GM13976 (cell line): Measurements from ENCODE around the gene SIMC1.

Experiments used
- DNase-seq: peaks from one replicate; pipeline ENCODE4 v3.0.0; 2012; ENCODE audit warnings: low spot score
- in situ Hi-C: fragments of 300-500 bp; cut with MboI; formaldehyde crosslinking; loops from one replicate; pipeline ENCODE4 v1.12.0; 2022; ENCODE audit warnings: low sequenced_read_pairs, mixed read lengths, inconsistent platforms; ENCODE audit not compliant: unreplicated experiment
- TF ChIP-seq, protein P1 (sequence below): IDR thresholded peaks from 2 replicates; pipeline ENCODE4 v1.5.1; 2012; ENCODE audit warnings: borderline replicate concordance, mild to moderate bottlenecking; ENCODE audit not compliant: insufficient read depth; ENCODE audit errors: extremely low read depth, missing control alignments, control extremely low read depth

SIMC1 gene

DNA sequence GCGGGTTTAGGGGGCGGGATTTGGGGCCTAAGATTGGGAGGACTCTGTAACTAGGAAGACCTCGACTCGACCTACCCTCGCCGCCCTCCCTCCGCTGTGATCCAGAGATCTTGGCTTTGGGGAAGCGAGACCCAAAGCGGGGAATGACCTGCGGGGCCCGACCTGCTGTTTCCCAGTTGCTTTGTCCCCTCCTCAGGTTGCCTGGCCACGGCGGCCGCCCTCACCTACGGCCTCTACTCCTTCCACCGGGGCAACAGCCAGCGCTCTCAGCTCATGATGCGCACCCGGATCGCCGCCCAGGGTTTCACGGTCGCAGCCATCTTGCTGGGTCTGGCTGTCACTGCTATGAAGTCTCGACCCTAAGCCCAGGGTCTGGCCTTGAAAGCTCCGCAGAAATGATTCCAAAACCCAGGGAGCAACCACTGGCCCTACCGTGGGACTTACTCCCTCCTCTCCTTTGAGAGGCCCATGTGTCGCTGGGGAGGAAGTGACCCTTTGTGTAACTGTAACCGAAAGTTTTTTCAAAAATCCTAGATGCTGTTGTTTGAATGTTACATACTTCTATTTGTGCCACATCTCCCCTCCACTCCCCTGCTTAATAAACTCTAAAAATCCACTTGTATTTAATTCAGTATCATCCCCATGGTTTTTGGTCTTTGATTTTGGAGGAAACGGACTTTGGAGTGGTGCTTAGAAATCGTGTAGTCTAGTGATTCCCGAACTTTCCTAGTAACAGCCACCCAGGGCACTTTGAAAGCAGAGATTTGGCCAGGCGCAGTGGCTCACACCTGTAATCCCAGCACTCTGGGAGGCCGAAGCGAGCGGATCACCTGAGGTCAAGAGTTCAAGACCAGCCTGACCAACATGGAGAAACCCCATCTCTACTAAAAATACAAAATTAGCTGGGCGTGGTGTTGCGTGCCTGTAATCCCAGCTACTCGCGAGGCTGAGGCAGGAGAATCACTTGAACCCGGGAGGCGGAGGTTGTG is 151.2 kb downstream of the SIMC1 start:
- DNase-seq: no peak
- TF ChIP-seq, protein P1, sequence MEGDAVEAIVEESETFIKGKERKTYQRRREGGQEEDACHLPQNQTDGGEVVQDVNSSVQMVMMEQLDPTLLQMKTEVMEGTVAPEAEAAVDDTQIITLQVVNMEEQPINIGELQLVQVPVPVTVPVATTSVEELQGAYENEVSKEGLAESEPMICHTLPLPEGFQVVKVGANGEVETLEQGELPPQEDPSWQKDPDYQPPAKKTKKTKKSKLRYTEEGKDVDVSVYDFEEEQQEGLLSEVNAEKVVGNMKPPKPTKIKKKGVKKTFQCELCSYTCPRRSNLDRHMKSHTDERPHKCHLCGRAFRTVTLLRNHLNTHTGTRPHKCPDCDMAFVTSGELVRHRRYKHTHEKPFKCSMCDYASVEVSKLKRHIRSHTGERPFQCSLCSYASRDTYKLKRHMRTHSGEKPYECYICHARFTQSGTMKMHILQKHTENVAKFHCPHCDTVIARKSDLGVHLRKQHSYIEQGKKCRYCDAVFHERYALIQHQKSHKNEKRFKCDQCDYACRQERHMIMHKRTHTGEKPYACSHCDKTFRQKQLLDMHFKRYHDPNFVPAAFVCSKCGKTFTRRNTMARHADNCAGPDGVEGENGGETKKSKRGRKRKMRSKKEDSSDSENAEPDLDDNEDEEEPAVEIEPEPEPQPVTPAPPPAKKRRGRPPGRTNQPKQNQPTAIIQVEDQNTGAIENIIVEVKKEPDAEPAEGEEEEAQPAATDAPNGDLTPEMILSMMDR: no peak
- in situ Hi-C loops: no loop called here

- in situ Hi-C loops: no loop called here
- DNase-seq: no peak
- TF ChIP-seq, protein P1: no peak
Measured at GRCh38 chr5:176391479-176391878, 153.3 kb downstream of the SIMC1 start.

DNA sequence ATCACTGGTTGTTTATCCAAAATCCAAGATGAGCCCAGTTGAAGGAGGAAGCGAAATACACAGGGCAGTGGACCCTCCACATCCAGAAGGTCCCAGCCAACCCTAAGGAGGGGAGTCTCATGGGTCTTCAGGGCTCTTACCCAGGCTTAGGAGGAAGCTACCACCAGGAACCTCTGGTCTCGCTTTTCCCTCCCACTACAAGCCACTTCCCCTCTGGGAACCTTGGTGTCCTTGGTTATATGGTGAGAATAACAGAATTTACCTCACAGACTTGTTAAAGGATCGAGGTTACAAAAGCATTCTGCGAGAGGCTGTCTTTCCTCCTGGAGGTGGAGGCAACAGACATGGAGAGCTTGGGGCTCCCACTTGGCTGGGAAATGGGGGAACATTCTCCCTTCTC is 153.8 kb downstream of the SIMC1 start:
- TF ChIP-seq, protein P1: no peak
- in situ Hi-C loops: no loop called here
- no peak for DNase-seq

DNA sequence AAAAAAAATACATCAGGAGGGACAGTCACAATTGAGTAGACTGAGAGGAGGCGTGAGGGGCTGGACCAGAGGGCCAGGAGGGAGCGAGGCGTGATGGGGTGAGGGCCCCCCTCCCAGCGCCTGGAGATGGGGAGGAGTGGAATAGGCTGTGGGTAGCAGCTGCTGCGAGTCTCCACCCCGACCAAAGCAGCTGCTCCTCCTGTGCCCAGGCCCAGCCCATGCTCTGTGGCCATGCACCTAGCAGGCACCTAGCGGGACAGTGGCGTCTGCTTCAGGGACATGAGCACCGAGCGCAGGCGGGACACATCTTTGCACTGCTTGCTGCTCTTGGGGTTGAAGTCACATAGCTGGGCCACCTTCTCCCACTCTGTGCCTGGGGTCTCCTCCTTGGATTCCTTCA is 154.3 kb downstream of the SIMC1 start:
- in situ Hi-C loops: no loop called here
- no peak for DNase-seq

DNA sequence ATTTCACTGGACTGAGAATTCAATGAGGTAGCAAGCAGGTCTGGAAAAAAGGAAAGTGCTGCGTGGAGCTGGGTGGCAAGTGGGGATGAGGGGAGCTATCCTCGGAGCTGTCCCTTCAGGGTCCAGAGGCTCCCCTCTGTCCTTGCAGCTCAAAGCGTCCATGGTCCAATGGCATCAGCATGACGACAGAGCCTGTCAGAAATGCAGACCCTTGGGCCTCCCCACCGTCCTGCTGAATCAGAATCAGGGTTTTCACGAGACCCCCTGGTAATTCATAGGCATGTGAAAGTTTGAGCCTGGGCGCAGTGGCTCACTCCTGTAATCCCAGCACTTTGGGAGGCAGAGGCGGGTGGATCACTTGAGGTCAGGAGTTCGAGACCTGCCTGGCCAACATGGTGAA is 155.9 kb downstream of the SIMC1 start:
- no peak for DNase-seq
- in situ Hi-C loops: no loop called here
- TF ChIP-seq, protein P1: no peak

More for the DNA sequence above, 154.3 kb downstream of the SIMC1 start:
- TF ChIP-seq, protein P1: no peak

DNA sequence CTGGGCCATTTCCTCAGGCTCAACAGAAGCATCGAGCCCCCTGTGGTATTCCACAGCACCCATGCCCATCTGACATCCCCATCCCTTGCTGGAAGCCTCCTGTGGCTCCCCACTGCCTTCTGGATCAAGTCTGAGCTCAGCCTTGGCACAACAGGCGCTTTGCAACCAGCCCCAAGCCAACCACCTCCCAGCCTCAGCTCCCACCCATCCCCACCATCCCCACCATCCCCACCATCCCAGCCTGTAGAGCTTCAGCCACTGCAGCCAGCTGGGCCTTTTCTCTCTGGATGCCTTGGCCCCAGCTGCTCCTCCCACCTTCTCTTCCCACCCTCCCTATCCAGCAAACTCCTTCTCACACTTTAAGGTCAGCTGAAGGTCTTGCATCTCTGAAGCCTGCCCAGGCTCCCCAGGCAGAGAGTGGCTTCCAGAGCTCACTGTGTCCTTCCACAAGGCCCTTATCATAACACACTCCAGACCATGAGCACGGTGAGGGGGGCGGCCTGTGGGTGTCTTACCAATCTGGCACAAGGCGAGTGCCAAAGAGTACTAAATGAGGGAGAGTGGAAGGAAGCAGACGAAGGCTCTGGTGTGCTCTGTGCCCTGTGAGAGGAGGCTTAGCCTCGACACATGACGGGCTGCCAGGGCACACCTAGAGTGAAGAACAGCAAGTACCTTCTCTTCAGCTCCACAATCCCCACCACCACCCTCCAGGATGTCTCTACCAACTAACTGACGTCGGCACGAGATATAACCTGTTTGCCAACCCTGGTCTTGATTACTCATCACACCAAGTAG is 156.9 kb downstream of the SIMC1 start:
- in situ Hi-C loops: no loop called here
- TF ChIP-seq, protein P1: no peak
- no peak for DNase-seq
